Smooth muscle cell (in vitro differentiated cells): Measurements from ENCODE around the gene LPAR2. TPM values are rescaled to one million over a fixed set of nuclear protein-coding genes. Genes with fewer than 3 reads are reported as not detected.

Experiments used
- DNase-seq: peaks from one replicate; lab custom pipeline; 2025; ENCODE audit not compliant: unreplicated experiment; lab: John Stamatoyannopoulos, UW
- H2AFZ ChIP-seq: fragments of 200-600 bp; sonication (generic); 2 replicates; pipeline ENCODE4 v1.6.0; 2016; ENCODE audit warnings: antibody characterized with exemption, low read depth, mild to moderate bottlenecking
- H3F3A ChIP-seq: fragments of 200-600 bp; sonication (generic); 2 replicates; pipeline ENCODE4 v1.6.0; 2017; ENCODE audit warnings: antibody characterized with exemption, low read depth
- H3K27ac ChIP-seq: fragments of 200-600 bp; sonication (generic); 2 replicates; pipeline ENCODE4 v1.5.1; 2016; ENCODE audit warnings: low read depth, mild to moderate bottlenecking
- H3K27me3 ChIP-seq: fragments of 200-600 bp; sonication (generic); 2 replicates; pipeline ENCODE4 v1.6.1; 2016; ENCODE audit warnings: low read depth, mild to moderate bottlenecking
- H3K36me3 ChIP-seq: fragments of 200-600 bp; sonication (generic); 2 replicates; pipeline ENCODE4 v1.5.1; 2016; ENCODE audit warnings: low read depth
- H3K4me1 ChIP-seq: fragments of 200-600 bp; sonication (generic); 2 replicates; pipeline ENCODE4 v1.5.1; 2016; ENCODE audit warnings: low read depth
- H3K4me2 ChIP-seq: fragments of 200-600 bp; sonication (generic); 2 replicates; pipeline ENCODE4 v1.6.0; 2016; ENCODE audit warnings: mild to moderate bottlenecking
- H3K4me3 ChIP-seq: fragments of 200-600 bp; sonication (generic); 2 replicates; pipeline ENCODE4 v1.5.1; 2016; ENCODE audit warnings: mild to moderate bottlenecking
- H3K79me2 ChIP-seq: fragments of 200-600 bp; sonication (generic); 2 replicates; pipeline ENCODE4 v1.6.0; 2016; ENCODE audit warnings: low read depth, mild to moderate bottlenecking
- H3K9ac ChIP-seq: fragments of 200-600 bp; sonication (generic); 2 replicates; pipeline ENCODE4 v1.6.0; 2016; ENCODE audit warnings: low read depth
- H3K9me3 ChIP-seq: fragments of 200-600 bp; sonication (generic); replicated peaks from 2 replicates; pipeline ENCODE4 v1.5.1; 2016; ENCODE audit warnings: low read depth
- H4K20me1 ChIP-seq: fragments of 200-600 bp; sonication (generic); 2 replicates; pipeline ENCODE4 v1.6.0; 2016; ENCODE audit warnings: low read depth
- WGBS: methylation state at CpG from one replicate; pipeline ENCODE4 v1.1.7; 2016; ENCODE audit warnings: low lambda C conversion rate; 5-methylcytosine and 5-hydroxymethylcytosine counted together
- polyA plus RNA-seq: library from polyadenylated mRNA; unstranded; fragments of >200 nt; fragmentation: Nextera tagmentation; extraction: Ambion mirVana; gene quantifications from 2 replicates; pipeline ENCODE4 v1.2.1, GENCODE V29; 2016
- total RNA-seq: library from RNA; depleted of rRNA; stranded (reverse); fragments of >200 nt; gene quantifications from 2 replicates; pipeline ENCODE4 v1.2.3, GENCODE V29; 2014
- TF ChIP-seq, protein P1 (sequence below): fragments of 200-600 bp; sonication (generic); IDR thresholded peaks from 2 replicates; pipeline ENCODE4 v1.5.1; 2017; ENCODE audit warnings: borderline replicate concordance, mild to moderate bottlenecking, antibody characterized with exemption; ENCODE audit not compliant: insufficient read depth, poor library complexity, severe bottlenecking

LPAR2 gene
- total and polyA plus RNA-seq, 2 experiments from 2014 or later, result 13.2 to 20.1 TPM

DNA sequence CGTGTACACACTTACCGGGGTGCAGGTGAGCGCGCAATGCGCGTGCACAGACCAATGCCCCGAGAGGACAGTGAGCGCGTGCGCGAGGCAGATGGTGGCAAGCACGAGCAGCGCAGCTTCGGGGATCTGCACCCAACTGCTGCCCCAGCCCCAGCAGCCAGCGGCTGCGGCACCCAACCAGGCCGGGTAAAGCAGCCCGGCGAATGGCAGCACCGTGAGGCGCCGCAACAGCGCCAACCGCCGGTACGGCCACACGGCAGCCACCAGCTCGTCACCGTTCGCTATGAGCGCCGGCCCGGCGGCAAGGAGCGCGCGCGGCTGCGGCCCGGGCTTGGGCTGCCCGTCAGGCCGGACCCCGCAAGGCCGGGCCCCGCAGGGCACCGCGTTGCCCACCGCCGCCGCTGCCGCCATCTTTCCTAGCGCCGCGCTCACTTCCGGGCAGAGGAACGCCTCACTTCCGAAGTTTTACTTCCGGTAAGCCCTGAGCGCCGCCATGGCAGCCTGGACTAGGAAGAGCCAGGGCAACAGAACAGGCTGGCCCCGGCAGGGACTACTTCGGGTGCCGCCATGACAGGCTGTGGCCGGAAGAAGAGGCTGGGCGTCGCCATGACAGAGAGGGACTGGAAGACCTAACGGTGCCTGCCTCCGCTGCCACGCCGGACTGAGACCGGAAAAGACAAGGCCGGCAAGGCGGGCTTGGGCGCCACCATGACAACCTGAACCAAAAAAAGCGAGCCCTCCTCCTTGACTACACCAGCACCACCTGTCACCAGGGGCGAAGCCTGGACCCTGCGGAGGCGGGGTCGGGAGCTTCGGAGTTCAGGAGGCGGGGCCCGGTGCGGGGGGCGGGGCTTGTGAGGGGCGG lies 35.5 kb upstream of the LPAR2 start, which contains the start of gene ATP13A1:
TSS of gene ATP13A1 (minus strand) at position 421 of the 865 bp plus-strand sequence. CDS start at position 411, 10 bp downstream.
- Histone ChIP-seq H3K36me3 (no peaks in the 10 kb centered on the region), H3K79me2 (peaks cover 34% of the 10 kb centered on the region), H2AFZ (peak within 1 kb of the TSS; percentile 78), H3K4me2 (peak within 1 kb of the TSS; percentile 95), H3K4me3 (peak within 1 kb of the TSS; percentile 65), H4K20me1 (peaks cover 31% of the 10 kb centered on the region), H3K27ac (peak within 1 kb of the TSS; percentile 67), H3F3A (no peaks in the 10 kb centered on the region), H3K9ac (peak within 1 kb of the TSS; percentile 74), H3K9me3 (no peaks in the 10 kb centered on the region), H3K4me1 (peaks cover 15% of the 10 kb centered on the region), H3K27me3 (no peaks in the 10 kb centered on the region)
- peak; percentile 98 for DNase-seq
- TF ChIP-seq, protein P1, sequence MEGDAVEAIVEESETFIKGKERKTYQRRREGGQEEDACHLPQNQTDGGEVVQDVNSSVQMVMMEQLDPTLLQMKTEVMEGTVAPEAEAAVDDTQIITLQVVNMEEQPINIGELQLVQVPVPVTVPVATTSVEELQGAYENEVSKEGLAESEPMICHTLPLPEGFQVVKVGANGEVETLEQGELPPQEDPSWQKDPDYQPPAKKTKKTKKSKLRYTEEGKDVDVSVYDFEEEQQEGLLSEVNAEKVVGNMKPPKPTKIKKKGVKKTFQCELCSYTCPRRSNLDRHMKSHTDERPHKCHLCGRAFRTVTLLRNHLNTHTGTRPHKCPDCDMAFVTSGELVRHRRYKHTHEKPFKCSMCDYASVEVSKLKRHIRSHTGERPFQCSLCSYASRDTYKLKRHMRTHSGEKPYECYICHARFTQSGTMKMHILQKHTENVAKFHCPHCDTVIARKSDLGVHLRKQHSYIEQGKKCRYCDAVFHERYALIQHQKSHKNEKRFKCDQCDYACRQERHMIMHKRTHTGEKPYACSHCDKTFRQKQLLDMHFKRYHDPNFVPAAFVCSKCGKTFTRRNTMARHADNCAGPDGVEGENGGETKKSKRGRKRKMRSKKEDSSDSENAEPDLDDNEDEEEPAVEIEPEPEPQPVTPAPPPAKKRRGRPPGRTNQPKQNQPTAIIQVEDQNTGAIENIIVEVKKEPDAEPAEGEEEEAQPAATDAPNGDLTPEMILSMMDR, result no peak
- WGBS, result 2% methylated on average over 76 of the region's 85 CpGs

DNA sequence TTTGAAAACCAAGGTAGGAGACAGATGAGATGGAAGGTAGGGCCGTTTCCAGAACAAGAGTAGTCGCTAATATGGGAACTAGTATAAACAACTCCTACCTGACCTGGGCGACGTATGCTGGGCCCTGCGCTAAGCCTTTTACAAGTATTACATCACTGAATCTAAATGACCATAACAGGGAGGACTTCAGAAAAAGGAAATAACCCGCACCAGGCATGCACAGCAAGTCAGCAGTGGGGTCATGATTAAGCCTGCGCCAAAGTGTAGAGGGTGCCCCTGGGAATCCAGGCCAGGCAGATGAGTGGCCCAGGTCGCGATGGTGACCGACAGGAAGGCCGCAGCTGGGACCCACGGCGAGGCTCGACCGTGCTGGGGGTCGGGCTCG lies 34.8 kb upstream of the LPAR2 start:
- peak overlapping the region; percentile 74 for H3K9ac ChIP-seq
- H4K20me1 ChIP-seq, result peaks cover 31% of the 10 kb centered on the region
- TF ChIP-seq, protein P1, result no peak
- 10% methylated on average over 17 of the region's 17 CpGs for WGBS
- H3K79me2 ChIP-seq, result peaks cover 34% of the 10 kb centered on the region
- H3K27ac ChIP-seq, result peak overlapping the region; percentile 67
- no peak overlapping the region for H2AFZ ChIP-seq
- DNase-seq, result no peak
- peaks cover 15% of the 10 kb centered on the region for H3K4me1 ChIP-seq
- H3K36me3 ChIP-seq, result no peaks in the 10 kb centered on the region
- no peaks in the 10 kb centered on the region for H3F3A ChIP-seq
- peak overlapping the region; percentile 95 for H3K4me2 ChIP-seq
- H3K4me3 ChIP-seq, result peak overlapping the region; percentile 65
- no peaks in the 10 kb centered on the region for H3K27me3 ChIP-seq
- H3K9me3 ChIP-seq, result no peaks in the 10 kb centered on the region

DNA sequence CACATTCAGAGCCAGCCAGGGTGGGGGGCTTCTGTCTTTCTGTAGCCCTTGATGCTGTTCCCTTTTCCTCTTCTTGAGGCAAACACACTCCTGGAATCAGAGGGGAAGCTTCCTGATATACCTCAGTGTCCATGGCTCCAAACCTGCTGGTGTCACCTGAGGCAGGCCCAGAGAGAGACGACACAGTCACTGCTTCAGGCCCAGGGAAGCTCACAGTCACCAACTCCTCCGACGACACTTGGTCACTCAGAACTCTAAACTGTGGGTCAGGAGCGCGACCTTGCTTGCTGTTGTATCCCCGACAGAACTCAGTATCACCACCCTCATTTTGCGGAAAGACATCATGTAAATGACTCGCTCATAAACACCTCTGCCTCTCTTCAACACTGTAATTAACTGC lies 34.3 kb upstream of the LPAR2 start:
- Histone ChIP-seq H3K4me1 (peaks cover 15% of the 10 kb centered on the region), H3K4me3 (peak overlapping the region; percentile 65), H3K27ac (no peak overlapping the region), H3K27me3 (no peaks in the 10 kb centered on the region), H2AFZ (no peak overlapping the region), H3K9ac (peak overlapping the region; percentile 74), H3F3A (no peaks in the 10 kb centered on the region), H4K20me1 (peaks cover 31% of the 10 kb centered on the region), H3K36me3 (no peaks in the 10 kb centered on the region), H3K4me2 (peak overlapping the region; percentile 95), H3K79me2 (peaks cover 34% of the 10 kb centered on the region), H3K9me3 (no peaks in the 10 kb centered on the region)
- 79% methylated on average over 8 of the region's 8 CpGs for WGBS
- no peak for DNase-seq
- TF ChIP-seq, protein P1, result no peak
